ENCODE measurements around the gene TRAPPC3. TPM values are rescaled to one million over a fixed set of nuclear protein-coding genes. Genes with fewer than 3 reads are reported as not detected.

The TRAPPC3 gene
- total RNA-seq, 1 donor from 2014 or later = 89.6 TPM

DNA sequence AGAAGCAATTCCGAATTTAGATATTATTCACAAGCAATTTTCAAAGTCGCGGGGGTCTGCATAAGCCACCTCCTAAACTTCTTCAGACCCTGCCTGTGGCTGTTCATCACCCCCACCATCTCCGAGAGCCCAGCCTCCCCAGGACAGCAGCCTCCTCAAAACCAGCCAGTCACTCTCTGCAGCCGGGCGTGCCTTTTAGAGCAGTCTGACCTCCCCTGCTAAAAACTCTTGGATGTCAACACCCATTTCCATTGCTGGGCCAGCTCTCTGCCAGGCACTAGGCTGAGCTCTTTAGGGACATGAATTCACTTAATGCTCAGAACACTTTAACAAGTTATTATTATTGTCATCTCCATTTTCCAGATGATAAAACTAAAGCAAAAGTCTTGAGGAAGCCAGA, 48.9 kb downstream of the TRAPPC3 start:
- DNase-seq (ENCODE audit: low read depth) = no peak

DNA sequence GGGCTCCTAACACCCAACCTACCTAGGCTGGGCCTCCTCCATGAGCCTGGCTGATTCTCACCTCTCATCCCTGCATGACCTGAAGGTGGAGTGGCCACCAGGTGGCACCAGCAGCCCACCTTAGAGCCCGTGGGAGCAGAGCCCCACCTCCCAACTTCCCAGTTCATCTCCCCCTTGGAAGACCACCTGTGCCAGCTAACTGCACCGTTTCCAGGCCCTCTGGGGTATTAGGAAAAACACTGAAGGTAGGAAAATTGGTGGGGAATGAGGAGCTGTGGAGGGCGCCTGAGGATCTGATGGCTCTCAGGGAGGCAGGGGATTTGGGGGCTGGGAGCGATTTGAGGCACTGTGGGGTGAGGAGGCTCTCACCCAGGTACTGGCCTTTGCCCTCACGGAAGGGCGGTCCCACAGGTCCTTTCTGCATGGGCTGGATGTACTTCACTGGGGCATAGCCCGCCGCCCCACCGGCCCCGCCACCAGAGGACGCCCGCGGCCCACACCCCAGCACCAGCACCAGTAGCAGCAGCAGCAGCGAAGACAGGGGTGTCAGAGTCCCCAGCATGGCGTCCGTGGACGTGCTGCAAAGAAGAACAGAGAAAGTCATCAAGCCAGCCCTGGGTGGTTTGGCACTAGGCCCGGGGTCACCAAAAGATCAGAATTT, 49.5 kb downstream of the TRAPPC3 start:
- DNase-seq (ENCODE audit: low read depth) = peak; percentile 38

- no peak for DNase-seq (ENCODE audit: low read depth)
Observed at GRCh38 chr1:36098650-36099365, 50.5 kb downstream of the TRAPPC3 start.

- DNase-seq (ENCODE audit: low read depth) = no peak
Observed at GRCh38 chr1:36097693-36098585, 51.3 kb downstream of the TRAPPC3 start.

- no peak for DNase-seq (ENCODE audit: low read depth)
Observed at GRCh38 chr1:36096500-36097432, 52.5 kb downstream of the TRAPPC3 start.

- no peak for DNase-seq (ENCODE audit: low read depth)
Observed at GRCh38 chr1:36095760-36096405, 53.4 kb downstream of the TRAPPC3 start.

DNA sequence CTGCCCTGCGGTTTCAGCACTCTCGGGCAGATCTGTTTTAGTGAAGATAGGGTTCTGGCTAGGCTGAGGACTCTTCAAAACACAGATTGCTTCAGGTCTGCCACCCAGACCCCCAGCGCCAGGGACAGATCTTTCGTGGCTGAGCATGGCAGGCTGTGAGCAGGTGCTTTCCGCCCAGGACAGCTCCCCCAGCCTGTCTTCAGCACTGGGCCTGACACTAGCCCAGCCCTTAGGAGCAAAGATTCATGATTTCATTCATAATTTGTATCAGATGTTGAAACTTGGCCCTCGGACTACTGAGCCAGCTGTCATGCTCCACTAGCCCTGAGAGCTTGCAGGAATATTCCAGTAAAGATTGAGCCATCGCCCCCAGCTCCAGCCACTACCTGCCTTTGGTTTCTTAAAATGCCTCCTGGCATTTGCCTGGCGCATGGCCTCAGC, 54.6 kb downstream of the TRAPPC3 start:
- DNase-seq (ENCODE audit: low read depth) = peak; percentile 80

DNA sequence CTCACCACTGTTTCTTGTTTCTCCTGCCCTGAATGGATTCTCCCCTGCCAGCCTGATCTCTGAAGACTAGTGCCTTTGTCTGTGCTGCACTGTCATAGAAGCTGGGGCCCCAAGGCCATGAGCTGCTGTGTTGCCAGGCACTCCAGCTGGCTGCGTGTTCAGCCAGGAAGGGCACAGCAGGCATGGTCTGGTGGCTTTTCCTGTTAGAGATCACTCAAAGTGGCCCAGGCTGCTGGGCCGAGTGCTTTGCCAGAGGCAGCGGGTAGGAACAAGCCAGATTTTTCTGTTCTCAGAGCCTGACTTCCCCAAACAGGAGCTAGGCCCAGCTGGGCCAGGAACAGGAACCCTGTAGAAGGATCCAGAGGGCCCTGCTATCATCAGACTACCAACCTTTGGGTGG, 55.4 kb downstream of the TRAPPC3 start:
- no peak for DNase-seq (ENCODE audit: low read depth)

DNA sequence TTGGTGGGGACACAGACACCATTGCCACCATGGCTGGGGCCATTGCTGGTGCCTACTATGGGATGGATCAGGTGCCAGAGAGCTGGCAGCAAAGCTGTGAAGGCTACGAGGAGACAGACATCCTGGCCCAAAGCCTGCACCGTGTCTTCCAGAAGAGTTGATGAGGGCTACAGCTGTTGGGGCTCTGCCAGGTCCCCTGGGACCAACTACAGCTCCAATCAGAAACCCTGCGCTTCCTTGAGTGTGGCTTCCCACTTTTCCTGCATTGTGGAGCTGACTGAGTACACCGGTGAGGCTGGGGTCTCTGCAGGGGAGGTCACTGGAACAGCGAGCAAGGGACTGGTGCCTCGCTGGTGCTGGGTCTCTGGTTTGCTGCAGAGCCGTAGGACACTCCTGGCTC, 56.1 kb downstream of the TRAPPC3 start:
- DNase-seq (ENCODE audit: low read depth) = no peak

DNA sequence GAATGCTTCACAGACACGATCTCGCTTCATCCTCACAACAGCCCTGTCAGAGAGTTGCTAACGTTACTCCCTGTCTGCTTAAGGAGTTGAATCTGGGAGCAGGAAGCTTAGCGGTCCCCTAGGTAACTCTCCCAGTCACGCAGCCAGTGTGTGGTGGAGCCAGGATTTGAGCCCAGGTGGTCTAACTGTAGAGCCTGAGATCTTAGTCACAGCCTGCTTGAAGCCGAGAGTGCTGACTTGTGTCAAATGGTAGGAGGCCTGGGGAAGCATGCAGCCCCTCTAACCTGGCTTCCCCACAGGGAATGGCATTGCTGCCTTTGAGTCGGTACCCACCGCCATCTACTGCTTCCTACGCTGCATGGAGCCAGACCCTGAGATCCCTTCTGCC, 56.5 kb downstream of the TRAPPC3 start:
- no peak for DNase-seq (ENCODE audit: low read depth)

DNA sequence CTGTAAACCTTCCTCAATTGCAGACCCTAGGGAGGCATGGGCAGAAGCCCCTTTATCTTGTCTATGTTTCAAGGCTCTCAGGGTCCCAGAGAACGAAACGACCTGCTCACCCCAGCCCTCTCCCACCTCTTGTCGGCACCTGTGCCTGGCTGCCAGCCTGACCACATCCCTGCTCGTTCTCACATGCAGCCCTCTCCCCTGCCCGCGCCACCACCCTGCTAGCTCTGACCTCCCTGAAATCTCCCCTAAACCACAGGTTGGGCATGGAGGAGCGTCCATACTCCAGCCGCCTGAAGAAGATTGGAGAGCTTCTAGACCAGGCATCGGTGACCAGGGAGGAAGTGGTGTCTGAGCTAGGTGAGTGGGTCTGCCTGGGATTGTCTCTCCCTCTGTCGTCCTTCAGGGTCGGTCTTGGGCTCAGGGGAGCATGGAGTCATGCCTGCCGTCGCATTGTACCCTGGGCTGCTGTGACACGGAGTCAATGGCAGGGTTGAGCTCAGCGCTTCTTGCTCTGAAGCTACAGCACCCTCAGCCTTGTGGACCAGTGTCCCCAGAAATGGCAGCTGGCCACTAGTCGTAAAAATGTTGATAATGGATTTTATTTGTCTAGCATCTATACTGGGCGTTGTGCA, 57.0 kb downstream of the TRAPPC3 start:
- no peak for DNase-seq (ENCODE audit: low read depth)

DNA sequence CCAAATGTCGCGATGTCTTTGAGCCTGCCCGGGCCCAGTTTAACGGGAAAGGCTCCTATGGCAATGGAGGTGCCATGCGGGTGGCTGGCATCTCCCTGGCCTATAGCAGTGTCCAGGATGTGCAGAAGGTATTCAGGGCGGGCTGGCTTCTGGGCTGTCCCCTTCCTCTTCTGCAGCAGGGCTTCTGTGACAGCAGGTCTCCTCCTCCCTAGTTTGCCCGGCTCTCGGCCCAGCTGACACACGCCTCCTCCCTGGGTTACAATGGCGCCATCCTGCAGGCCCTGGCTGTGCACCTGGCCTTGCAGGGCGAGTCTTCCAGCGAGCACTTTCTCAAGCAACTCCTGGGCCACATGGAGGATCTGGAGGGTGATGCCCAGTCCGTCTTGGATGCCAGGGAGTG, 57.6 kb downstream of the TRAPPC3 start:
- DNase-seq (ENCODE audit: low read depth) = no peak

DNA sequence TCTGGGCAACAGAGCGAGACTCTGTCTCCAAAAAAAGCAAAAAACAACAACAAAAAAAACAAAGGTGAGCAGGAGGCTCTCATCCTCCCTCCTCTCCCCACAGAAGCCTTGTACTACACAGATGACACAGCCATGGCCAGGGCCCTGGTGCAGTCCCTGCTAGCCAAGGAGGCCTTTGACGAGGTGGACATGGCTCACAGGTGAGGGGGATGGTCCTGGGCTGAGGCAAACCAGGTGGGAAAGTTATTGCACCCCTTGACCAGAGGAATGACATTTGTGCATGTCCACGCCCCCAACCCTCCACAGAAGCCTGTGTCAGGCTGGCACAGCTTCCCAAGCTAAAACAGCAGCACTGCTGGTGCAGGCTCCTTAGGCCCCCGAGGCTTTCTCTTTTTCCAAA, 58.1 kb downstream of the TRAPPC3 start:
- no peak for DNase-seq (ENCODE audit: low read depth)

- peak; percentile 51 for DNase-seq (ENCODE audit: low read depth)
Observed at GRCh38 chr1:36089393-36090121, 59.7 kb downstream of the TRAPPC3 start.

DNA sequence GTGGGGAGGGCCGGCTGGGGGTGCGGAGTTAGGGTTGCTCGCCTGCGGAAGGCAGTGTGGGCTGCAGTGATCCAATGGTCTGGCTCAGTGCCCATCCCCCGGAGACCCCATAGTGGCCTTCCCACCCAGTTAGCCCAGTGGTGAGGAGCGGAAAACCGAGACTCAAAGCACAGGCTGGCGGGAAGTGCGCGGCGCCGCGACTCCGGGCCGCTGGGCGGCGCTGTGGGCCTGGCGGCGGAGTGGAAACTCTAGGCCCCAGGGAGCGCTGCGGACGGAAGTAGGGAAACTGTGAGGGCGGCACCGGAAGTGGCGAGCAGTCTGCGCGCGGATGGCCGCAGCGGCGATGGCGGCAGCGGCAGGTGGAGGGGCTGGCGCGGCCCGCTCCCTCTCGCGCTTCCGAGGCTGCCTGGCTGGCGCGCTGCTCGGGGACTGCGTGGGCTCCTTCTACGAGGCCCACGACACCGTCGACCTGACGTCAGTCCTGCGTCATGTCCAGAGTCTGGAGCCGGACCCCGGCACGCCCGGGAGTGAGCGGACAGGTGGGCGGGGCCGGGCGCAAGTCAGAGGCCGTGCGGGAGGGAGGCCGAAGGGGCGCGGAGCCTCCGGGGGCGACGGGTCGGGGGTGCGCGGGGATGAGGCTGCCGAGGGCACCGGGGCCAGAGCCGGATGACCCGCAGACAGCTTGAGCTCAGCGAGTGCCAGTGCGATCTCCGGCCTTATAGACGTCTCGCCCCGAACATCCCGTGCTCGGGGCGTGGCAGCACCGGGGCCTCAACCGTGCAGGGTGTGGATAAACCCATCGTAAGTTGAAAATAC, 60.5 kb downstream of the TRAPPC3 start, which contains the start of gene ADPRS:
TSS of gene ADPRS (plus strand) at position 316 of the 816 bp plus-strand sequence. CDS start at position 329, 13 bp downstream.
- DNase-seq (ENCODE audit: low read depth) = peak; percentile 63

- DNase-seq (ENCODE audit: low read depth) = no peak
Observed at GRCh38 chr1:36088265-36088576, 61.1 kb downstream of the TRAPPC3 start.

- DNase-seq (ENCODE audit: low read depth) = no peak
Observed at GRCh38 chr1:36087233-36088123, 61.8 kb downstream of the TRAPPC3 start.

All from renal cortical epithelial cell (primary cell).